Heart right ventricle (tissue), 16 donors: Measurements from ENCODE around the gene SLC22A7. TPM values are rescaled to one million over a fixed set of nuclear protein-coding genes. Genes with fewer than 3 reads are reported as not detected.
A peak's percentile ranks its signal among the peaks of the same experiment; 100 is the strongest.

Source experiments
- ATAC-seq, 8 donors: fragments of 200-7000 bp; cut with Tn5 transposase; one replicate each; pipeline ENCODE4 v1.9.1; 2020; ENCODE audit warnings: mild to moderate bottlenecking in 8 of 8, moderate library complexity in 8 of 8, moderate number of reproducible peaks in 1 of 8
- DNase-seq, 2 donors: peaks; one replicate each; pipeline ENCODE4 v3.0.0-alpha.2; 2020
- H3K27ac ChIP-seq, 10 donors: fragments of 200-600 bp; sonication (generic) in 2 of 10; one replicate each; pipeline versions ENCODE4 v1.5.0 to v1.8.0; 2020 to 2022; ENCODE audit warnings: mild to moderate bottlenecking in 3 of 10
- H3K27me3 ChIP-seq, 7 donors: fragments of 200-600 bp; one replicate each; pipeline ENCODE4 v1.8.0; 2021 to 2022; ENCODE audit warnings: mild to moderate bottlenecking in 2 of 7
- H3K36me3 ChIP-seq, 9 donors: fragments of 200-600 bp; sonication (generic) in 1 of 9; one replicate each; pipeline versions ENCODE4 v1.5.0 to v1.8.0; 2020 to 2022; ENCODE audit warnings: mild to moderate bottlenecking in 2 of 9
- H3K4me1 ChIP-seq, 9 donors: fragments of 200-600 bp; sonication (generic) in 1 of 9; one replicate each; pipeline versions ENCODE4 v1.5.0 to v1.8.0; 2020 to 2022; ENCODE audit warnings: mild to moderate bottlenecking in 4 of 9
- H3K4me3 ChIP-seq, 10 donors: fragments of 200-600 bp; sonication (generic) in 2 of 10; one replicate each; pipeline versions ENCODE4 v1.5.0 to v1.8.0; 2020 to 2022; ENCODE audit warnings: mild to moderate bottlenecking in 7 of 10, moderate library complexity in 2 of 10
- H3K9me3 ChIP-seq, 11 donors: fragments of 200-600 bp in 10 of 11; sonication (generic) in 2 of 11; one replicate each; pipeline versions ENCODE4 v1.5.0 to v1.8.0; 2013 to 2022; ENCODE audit warnings: mild to moderate bottlenecking in 2 of 11, control low read depth in 1 of 11, moderate library complexity in 1 of 11
- CTCF ChIP-seq, 9 donors: fragments of 200-600 bp; sonication (generic) in 2 of 9; IDR thresholded peaks; one replicate each; pipeline versions ENCODE4 v1.5.0 to v1.8.0; 2021 to 2022; ENCODE audit warnings: antibody characterized with exemption in 9 of 9, mild to moderate bottlenecking in 5 of 9, moderate library complexity in 1 of 9
- WGBS, 2 donors: extraction: QIAGEN DNeasy Blood & Tissue Kit; methylation state at CpG; one replicate each; pipeline ENCODE4 v1.1.7; 2013; ENCODE audit warnings: inconsistent platforms in 1 of 2; 5-methylcytosine and 5-hydroxymethylcytosine counted together
- intact Hi-C, 10 donors: fragments of 100-400 bp; cut with DNase I; formaldehyde crosslinking; loops; one replicate each; pipeline versions ENCODE4 v1.11.1 to v1.14.2; 2022
- polyA plus RNA-seq, 2 donors: library from polyadenylated mRNA; stranded (reverse); fragments of 200-250 nt; gene quantifications; one replicate each; pipeline ENCODE4 v1.2.3, GENCODE V29; 2013
- total RNA-seq, 10 donors: library from RNA; stranded (reverse); fragmentation: NEBNext Ultra II Directional in 3 of 10; extraction: Animal tissue kit (Norgen Biotek cat#: 25700) in 3 of 10; gene quantifications; one replicate each; pipeline versions ENCODE4 v1.2.1 to v1.2.4, GENCODE V29; 2021 to 2023
- donor health status: Arrhythmogenic right ventricular cardiomyopathy.
- donor health status: ischemic (EF 13 %, LVEDD 7.1; RV severe dilation, severe dysfunction).
- donor health status: healthy with polysubstance abuse.
- donor health status: DM: no; HTN: yes; CAD: no.
- donor health status: DM: no; HTN: no; CAD: no.
- donor health status: ischemic (EF 25% LVEDD 6.9; RV normal size, moderate dysfunction).
- donor health status: ischemic (EF 25% LVEDD 5.7; RV mildly dilated, moderate dysfunction).
- donor health status: healthy.
- donor health status: DM: yes; HTN: yes; CAD: no.
- donor health status: Ischemic cardiomyopathy.
- donor health status: ischemic (EF 35%, LVEDD 5.7; RV mildly dilated, moderate dysfunction).
- donor health status: nonischemic (EF 11% LVEDD 7.7; RV severe dilation, severe dysfunction).
- donor health status: DM: yes; HTN: yes; CAD: no.
- donor health status: PGD.
- donor health status: ischemic (EF 29% LVEDD 5.4; RV normal size, mild dysfunction).
- donor health status: nonischemic (EF 23%, LVEDD 6.1; RV moderate dilation, normal function).

Gene SLC22A7
- total and polyA plus RNA-seq, 12 donors = 0.15 to 0.37 (median 0.22) TPM; not detected in 6

GRCh38 chr6:43274127-43274915 lies 23.7 kb upstream of the SLC22A7 start:
- intact Hi-C loops = loop anchor here in 1 of 10 donors (10.0 kb wide), 1 partner anchor 60 kb away; no protein-coding TSS in a partner anchor
- H3K27me3 ChIP-seq = peaks cover 3 to 65% (median 31%) of the 10 kb centered on the region in 7 donors

GRCh38 chr6:43274916-43275597 lies 23.0 kb upstream of the SLC22A7 start:
- ATAC-seq (peak in 1 of 8 donors; percentile 8), DNase-seq (no peak)
- Histone ChIP-seq H3K9me3 (no peaks in the 10 kb centered on the region), H3K4me3 (peak overlapping the region in 9 of 10 donors; percentile 28 to 57 (median 48)), H3K36me3 (no peaks in the 10 kb centered on the region), H3K4me1 (peaks cover 0 to 22% (median 9%) of the 10 kb centered on the region in 9 donors), H3K27ac (no peak overlapping the region), H3K27me3 (peaks cover 3 to 58% (median 25%) of the 10 kb centered on the region in 7 donors)
- TF ChIP-seq CTCF (IDR thresholded peaks at IDR 0.05) = no peak
- WGBS, 2 donors = 3 to 5% methylated on average over 54 to 65 of the region's 65 CpGs
- intact Hi-C loops = loop anchor here in 1 of 10 donors (10.0 kb wide), 1 partner anchor 60 kb away; no protein-coding TSS in a partner anchor

More at GRCh38 chr6:43274127-43274915, 23.7 kb upstream of the SLC22A7 start:
- H3K4me1 ChIP-seq = peaks cover 4 to 29% (median 15%) of the 10 kb centered on the region in 9 donors
- H3K36me3 ChIP-seq = no peaks in the 10 kb centered on the region
- H3K27ac ChIP-seq = no peak overlapping the region
- H3K4me3 ChIP-seq = peak overlapping the region in 2 of 10 donors; percentile 44 to 52
- 82% methylated on average over 10 of the region's 10 CpGs for WGBS, 2 donors
- no peak for TF ChIP-seq CTCF (IDR thresholded peaks at IDR 0.05)
- no peaks in the 10 kb centered on the region for H3K9me3 ChIP-seq
- ATAC-seq (no peak), DNase-seq (no peak)

DNA sequence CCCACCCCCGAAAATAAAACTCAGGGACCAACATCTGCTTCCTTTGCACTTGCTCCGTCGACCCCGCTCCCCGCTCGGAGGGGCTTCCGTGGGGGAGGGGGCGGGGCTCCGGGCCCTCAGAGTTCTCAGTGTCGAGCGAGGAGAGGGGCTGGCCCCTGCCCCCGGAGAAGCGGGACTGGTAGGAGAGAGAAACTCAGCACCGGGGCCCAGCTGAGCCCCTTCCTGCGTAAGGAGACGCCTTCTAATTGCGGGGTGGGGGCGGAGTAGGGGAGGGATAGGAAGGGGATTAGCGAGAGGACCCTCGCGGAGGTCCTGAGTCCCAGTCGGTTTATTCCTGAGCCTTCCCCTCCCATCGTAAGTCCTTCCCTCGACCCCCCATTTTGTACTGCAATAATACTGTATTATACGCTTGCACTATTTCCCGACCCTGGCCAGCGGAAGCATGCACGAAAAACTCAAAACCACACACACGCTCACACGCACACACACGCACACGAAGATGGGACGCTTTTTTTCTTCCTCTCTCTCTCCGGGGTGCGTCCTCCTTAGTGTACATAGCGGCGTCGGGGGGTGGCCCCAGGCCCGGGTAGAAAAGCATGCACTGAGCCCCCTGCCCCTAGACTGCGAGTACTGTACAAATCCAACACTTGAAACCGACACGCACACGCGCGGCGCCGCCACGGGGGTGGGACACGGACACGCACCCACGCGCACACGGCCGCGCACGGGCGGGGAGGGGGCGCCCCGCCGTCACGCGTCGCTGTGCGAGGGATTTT lies 22.1 kb upstream of the SLC22A7 start:
- ATAC-seq (no peak), DNase-seq (no peak)
- Histone ChIP-seq H3K4me3 (peak overlapping the region in 8 of 10 donors; percentile 39 to 57 (median 48)), H3K27ac (no peak overlapping the region), H3K36me3 (no peaks in the 10 kb centered on the region), H3K27me3 (peaks cover 3 to 57% (median 25%) of the 10 kb centered on the region in 7 donors), H3K4me1 (peaks cover 0 to 17% (median 8%) of the 10 kb centered on the region in 9 donors), H3K9me3 (no peaks in the 10 kb centered on the region)
- 29 to 32% methylated on average over 64 of the region's 64 CpGs for WGBS, 2 donors
- intact Hi-C loops = loop anchor here in 1 of 10 donors (10.0 kb wide), 1 partner anchor 59 kb away; no protein-coding TSS in a partner anchor
- TF ChIP-seq CTCF (IDR thresholded peaks at IDR 0.05) = no peak
